Endodermal cell (in vitro differentiated cells): ENCODE measurements around the gene IL22RA2. TPM values are rescaled to one million over a fixed set of nuclear protein-coding genes. Genes with fewer than 3 reads are reported as not detected.
A peak's percentile ranks its signal among the peaks of the same experiment; 100 is the strongest.

Experiments used
- DNase-seq: peaks from one replicate; pipeline ENCODE4 v3.0.0-alpha.2; 2017
- H3K27ac ChIP-seq: 2 replicates; pipeline ENCODE4 v1.5.1; 2013; ENCODE audit warnings: mild to moderate bottlenecking, low read depth, low read length, moderate library complexity
- H3K27me3 ChIP-seq: 2 replicates; pipeline ENCODE4 v1.6.1; 2013; ENCODE audit warnings: mild to moderate bottlenecking, low read length, moderate library complexity; ENCODE audit not compliant: insufficient read depth, control insufficient read depth, poor library complexity, severe bottlenecking
- H3K36me3 ChIP-seq: 2 replicates; pipeline ENCODE4 v1.7.0; 2013; ENCODE audit warnings: mild to moderate bottlenecking, low read length, moderate library complexity; ENCODE audit not compliant: control insufficient read depth, insufficient read depth
- H3K4me1 ChIP-seq: one replicate; pipeline ENCODE4 v1.7.0; 2013; ENCODE audit warnings: low read length; ENCODE audit not compliant: control insufficient read depth, insufficient read depth
- H3K4me3 ChIP-seq: 2 replicates; pipeline ENCODE4 v1.5.1; 2013; ENCODE audit warnings: mild to moderate bottlenecking, low read length, moderate library complexity
- H3K9ac ChIP-seq: 2 replicates; pipeline ENCODE4 v1.6.1; 2013; ENCODE audit warnings: mild to moderate bottlenecking, low read length, moderate library complexity; ENCODE audit not compliant: poor library complexity, severe bottlenecking; ENCODE audit errors: extremely low read depth
- H3K9me3 ChIP-seq: 2 replicates; pipeline ENCODE4 v1.6.1; 2013; ENCODE audit warnings: mild to moderate bottlenecking, low read length, moderate library complexity; ENCODE audit not compliant: control insufficient read depth
- H3K27ac Mint-ChIP-seq: 2 replicates; pipeline ENCODE4 v1.8.0; 2020; ENCODE audit warnings: mixed read lengths
- H3K27me3 Mint-ChIP-seq: 2 replicates; pipeline ENCODE4 v1.8.0; 2021; ENCODE audit warnings: mild to moderate bottlenecking, mixed read lengths; ENCODE audit not compliant: insufficient read depth
- H3K36me3 Mint-ChIP-seq: 2 replicates; pipeline ENCODE4 v1.8.0; 2020; ENCODE audit warnings: low read depth, mixed read lengths
- H3K4me1 Mint-ChIP-seq: 2 replicates; pipeline ENCODE4 v1.8.0; 2020; ENCODE audit warnings: mixed read lengths
- H3K4me3 Mint-ChIP-seq: 2 replicates; pipeline ENCODE4 v1.8.0; 2020; ENCODE audit warnings: mild to moderate bottlenecking, moderate library complexity, mixed read lengths
- H3K9me3 Mint-ChIP-seq: 2 replicates; pipeline ENCODE4 v1.8.0; 2020; ENCODE audit warnings: mild to moderate bottlenecking, mixed read lengths
- WGBS, 2 experiments: methylation state at CpG; one replicate each; pipeline versions ENCODE4 v1.1.5 to v1.1.7; 2013; ENCODE audit warnings: missing lambda C conversion rate in 2 of 2, mixed read lengths in 1 of 2; ENCODE audit not compliant: insufficient coverage in 1 of 2, insufficient read length in 1 of 2; 5-methylcytosine and 5-hydroxymethylcytosine counted together
- total RNA-seq, 2 donors: library from RNA; stranded (reverse); fragmentation: NEBNext Ultra II Directional in 1 of 2; extraction: Animal tissue kit (Norgen Biotek cat#: 25700) in 1 of 2; gene quantifications; 2 replicates in 1 of 2; 3 replicates in 1 of 2; pipeline ENCODE4 v1.2.1, GENCODE V29; 2021
- TF ChIP-seq, protein P1 (sequence below): fragments of 200-600 bp; sonication (generic); conservative IDR thresholded peaks from 2 replicates; pipeline ENCODE4 v1.5.0; 2021; ENCODE audit warnings: antibody characterized with exemption, mild to moderate bottlenecking

IL22RA2 gene
- total RNA-seq, 2 donors from 2014 or later: not detected

DNA sequence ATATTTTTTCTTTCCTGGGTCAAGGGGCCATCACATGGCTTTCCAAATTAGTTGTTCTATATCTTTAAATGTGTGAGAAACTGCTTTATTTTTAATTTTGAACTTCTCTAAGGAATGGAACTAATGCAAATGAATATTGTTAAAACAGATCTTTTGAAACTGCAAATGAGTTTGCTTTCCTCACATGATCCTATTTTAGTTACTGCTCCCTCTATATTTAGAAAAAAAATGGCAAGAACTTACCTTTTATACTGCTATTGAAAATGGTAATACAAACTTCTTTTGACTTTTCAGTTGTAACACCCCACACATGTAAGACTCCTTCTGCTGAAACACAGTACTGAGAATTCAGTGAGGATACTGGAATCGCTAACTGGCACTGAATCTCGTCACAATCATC is 29.8 kb upstream of the IL22RA2 start:
- H3K36me3 ChIP-seq: peaks cover 89% of the 10 kb centered on the region
- H3K27ac ChIP-seq: no peak overlapping the region
- no peaks in the 10 kb centered on the region for H3K27me3 ChIP-seq
- H3K27me3 Mint-ChIP-seq: no peaks in the 10 kb centered on the region
- no peak overlapping the region for H3K27ac Mint-ChIP-seq
- DNase-seq: no peak
- H3K36me3 Mint-ChIP-seq: peaks cover 72% of the 10 kb centered on the region
- H3K9ac ChIP-seq: no peak overlapping the region
- TF ChIP-seq, protein P1, sequence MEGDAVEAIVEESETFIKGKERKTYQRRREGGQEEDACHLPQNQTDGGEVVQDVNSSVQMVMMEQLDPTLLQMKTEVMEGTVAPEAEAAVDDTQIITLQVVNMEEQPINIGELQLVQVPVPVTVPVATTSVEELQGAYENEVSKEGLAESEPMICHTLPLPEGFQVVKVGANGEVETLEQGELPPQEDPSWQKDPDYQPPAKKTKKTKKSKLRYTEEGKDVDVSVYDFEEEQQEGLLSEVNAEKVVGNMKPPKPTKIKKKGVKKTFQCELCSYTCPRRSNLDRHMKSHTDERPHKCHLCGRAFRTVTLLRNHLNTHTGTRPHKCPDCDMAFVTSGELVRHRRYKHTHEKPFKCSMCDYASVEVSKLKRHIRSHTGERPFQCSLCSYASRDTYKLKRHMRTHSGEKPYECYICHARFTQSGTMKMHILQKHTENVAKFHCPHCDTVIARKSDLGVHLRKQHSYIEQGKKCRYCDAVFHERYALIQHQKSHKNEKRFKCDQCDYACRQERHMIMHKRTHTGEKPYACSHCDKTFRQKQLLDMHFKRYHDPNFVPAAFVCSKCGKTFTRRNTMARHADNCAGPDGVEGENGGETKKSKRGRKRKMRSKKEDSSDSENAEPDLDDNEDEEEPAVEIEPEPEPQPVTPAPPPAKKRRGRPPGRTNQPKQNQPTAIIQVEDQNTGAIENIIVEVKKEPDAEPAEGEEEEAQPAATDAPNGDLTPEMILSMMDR: no peak
- H3K4me1 ChIP-seq: no peaks in the 10 kb centered on the region
- no peak overlapping the region for H3K4me3 ChIP-seq
- peaks cover 21% of the 10 kb centered on the region for H3K9me3 Mint-ChIP-seq
- no peak overlapping the region for H3K4me3 Mint-ChIP-seq
- peaks cover 41% of the 10 kb centered on the region for H3K9me3 ChIP-seq
- H3K4me1 Mint-ChIP-seq: no peaks in the 10 kb centered on the region
- 92 to 100% methylated on average over 1 to 2 of the region's 2 CpGs for WGBS, 2 experiments

DNA sequence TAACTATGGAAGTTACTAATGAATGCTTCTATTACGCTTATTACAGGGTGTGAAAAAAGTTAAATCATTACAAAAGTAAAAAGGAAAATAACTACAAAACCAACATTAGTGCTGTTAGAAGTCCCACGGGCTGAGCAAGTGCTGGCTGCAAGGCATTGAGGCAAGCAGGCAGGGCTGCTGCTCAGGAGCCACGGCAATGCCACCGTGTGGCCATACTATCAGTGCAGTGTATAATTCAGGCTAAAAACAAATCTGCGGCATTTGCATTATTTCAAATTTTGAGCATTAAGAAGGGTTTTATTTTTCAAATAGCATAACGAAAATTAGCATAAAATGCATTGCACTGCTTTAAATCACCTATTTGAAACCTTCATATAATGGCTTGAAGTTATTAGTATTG is 28.6 kb upstream of the IL22RA2 start:
- H3K9me3 Mint-ChIP-seq: peaks cover 12% of the 10 kb centered on the region
- peaks cover 70% of the 10 kb centered on the region for H3K36me3 Mint-ChIP-seq
- Histone ChIP-seq H3K4me3 (no peak overlapping the region), H3K27ac (no peak overlapping the region), H3K9ac (no peak overlapping the region), H3K4me1 (no peaks in the 10 kb centered on the region), H3K27me3 (no peaks in the 10 kb centered on the region), H3K9me3 (peaks cover 38% of the 10 kb centered on the region), H3K36me3 (peaks cover 94% of the 10 kb centered on the region)
- TF ChIP-seq, protein P1: peak; percentile 60
- DNase-seq: no peak
- H3K4me3 Mint-ChIP-seq: no peak overlapping the region
- no peaks in the 10 kb centered on the region for H3K27me3 Mint-ChIP-seq
- no peak overlapping the region for H3K27ac Mint-ChIP-seq
- WGBS, 2 experiments: 83 to 92% methylated on average over 4 to 6 of the region's 6 CpGs
- H3K4me1 Mint-ChIP-seq: no peaks in the 10 kb centered on the region

DNA sequence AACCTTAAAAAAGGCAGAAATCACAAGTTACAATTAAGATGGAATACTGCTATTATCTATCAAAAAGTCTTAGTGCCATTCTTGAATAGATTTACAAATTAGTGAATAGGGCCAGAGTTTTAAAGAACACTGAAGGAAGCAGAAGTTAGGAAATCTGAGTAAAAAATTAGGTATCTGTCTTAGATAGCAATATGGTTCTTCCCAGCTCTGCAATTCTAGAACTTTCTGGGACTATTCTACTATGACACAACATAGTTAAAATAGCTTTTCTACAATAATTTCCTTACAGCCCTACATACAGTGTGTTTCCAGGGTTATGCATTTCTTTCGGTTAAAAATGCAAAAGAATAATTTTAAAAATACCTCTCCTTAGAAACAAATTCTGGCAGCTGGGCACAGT is 27.6 kb upstream of the IL22RA2 start:
- 100% methylated on average over 1 of the region's 1 CpG for WGBS, 2 experiments
- H3K9ac ChIP-seq: no peak overlapping the region
- no peaks in the 10 kb centered on the region for H3K27me3 ChIP-seq
- Mint-ChIP-seq H3K9me3 (peaks cover 7% of the 10 kb centered on the region), H3K4me3 (no peak overlapping the region), H3K36me3 (peaks cover 73% of the 10 kb centered on the region), H3K27me3 (no peaks in the 10 kb centered on the region), H3K27ac (no peak overlapping the region), H3K4me1 (no peaks in the 10 kb centered on the region)
- H3K4me1 ChIP-seq: no peaks in the 10 kb centered on the region
- no peak overlapping the region for H3K27ac ChIP-seq
- H3K4me3 ChIP-seq: no peak overlapping the region
- peaks cover 91% of the 10 kb centered on the region for H3K36me3 ChIP-seq
- no peak for DNase-seq
- TF ChIP-seq, protein P1: no peak
- peaks cover 32% of the 10 kb centered on the region for H3K9me3 ChIP-seq
